Duodenal mucosa (tissue), 2 donors: ENCODE results near the gene SPIRE1.
"Not testable (repeated sequence)": the region's sequence is repeated elsewhere in the genome, so short reads cannot be mapped to it uniquely, and the experiment has no call there.

Experiments
- H3K27ac ChIP-seq: one replicate; pipeline ENCODE4 v1.7.0; 2013; ENCODE audit warnings: low read depth, low read length
- H3K27me3 ChIP-seq, 2 donors: one replicate each; pipeline ENCODE4 v1.7.0; 2013; ENCODE audit warnings: low read length in 2 of 2, control low read depth in 1 of 2; ENCODE audit not compliant: insufficient read depth in 2 of 2, control insufficient read depth in 1 of 2
- H3K36me3 ChIP-seq, 2 donors: one replicate each; pipeline ENCODE4 v1.7.0; 2013; ENCODE audit warnings: low read length in 2 of 2, control low read depth in 1 of 2; ENCODE audit not compliant: insufficient read depth in 2 of 2, control insufficient read depth in 1 of 2
- H3K4me1 ChIP-seq, 2 donors: one replicate each; pipeline ENCODE4 v1.7.0; 2013; ENCODE audit warnings: low read length in 2 of 2, control low read depth in 1 of 2; ENCODE audit not compliant: insufficient read depth in 2 of 2, control insufficient read depth in 1 of 2
- H3K4me3 ChIP-seq, 2 donors: one replicate each; pipeline ENCODE4 v1.7.0; 2013; ENCODE audit warnings: low read length in 2 of 2, low read depth in 1 of 2
- H3K9ac ChIP-seq, 2 donors: one replicate each; pipeline ENCODE4 v1.7.0; 2013; ENCODE audit warnings: low read length in 2 of 2, low read depth in 1 of 2
- H3K9me3 ChIP-seq, 2 donors: one replicate each; pipeline ENCODE4 v1.7.0; 2013; ENCODE audit warnings: low read length in 2 of 2, control low read depth in 1 of 2; ENCODE audit not compliant: control insufficient read depth in 1 of 2

The SPIRE1 gene

DNA sequence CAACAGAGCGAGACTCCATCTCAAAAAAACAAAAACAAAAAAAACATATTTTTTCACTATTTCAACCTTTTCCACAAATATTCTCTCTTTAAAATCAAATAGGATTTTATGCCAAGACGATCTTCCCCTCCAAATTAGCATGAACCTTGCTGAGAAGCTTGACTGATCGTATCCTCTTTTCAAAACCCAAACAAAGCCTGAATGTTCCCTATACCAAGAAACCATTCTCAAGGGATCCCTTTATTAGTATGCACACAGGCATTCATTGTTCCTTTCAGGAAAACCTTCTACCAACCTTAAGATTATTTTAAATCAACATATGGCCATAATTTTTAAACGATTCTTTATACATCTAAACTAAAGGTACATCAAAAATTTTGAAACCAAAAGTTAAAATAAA lies 6.3 kb downstream of the SPIRE1 start:
- peaks cover 2 to 4% of the 10 kb centered on the region in 2 donors for H3K4me1 ChIP-seq
- H3K4me3 ChIP-seq = no peak overlapping the region
- H3K27me3 ChIP-seq = peaks cover under 1 to 8% of the 10 kb centered on the region in 2 donors
- H3K9ac ChIP-seq = no peak overlapping the region
- no peak overlapping the region for H3K27ac ChIP-seq
- no peaks in the 10 kb centered on the region for H3K9me3 ChIP-seq
- H3K36me3 ChIP-seq = no peaks in the 10 kb centered on the region

DNA sequence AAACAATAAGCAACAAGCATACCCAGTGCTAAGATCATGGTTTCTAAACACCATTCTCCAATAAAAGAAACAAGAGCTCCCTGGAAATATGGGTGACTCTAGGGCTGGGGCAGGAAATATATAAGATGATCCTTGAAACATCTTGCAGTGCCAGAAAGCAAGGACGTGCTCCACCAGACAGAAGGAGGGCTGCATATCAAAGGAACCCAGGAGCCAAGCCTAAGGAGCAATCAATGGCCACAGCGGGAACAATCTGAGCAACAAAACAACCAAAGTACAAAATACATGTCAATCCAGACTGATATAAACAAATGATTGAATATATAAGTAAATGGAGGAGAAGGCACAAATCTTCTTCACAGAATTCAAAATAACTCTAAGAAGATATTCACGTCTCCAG lies 10.1 kb downstream of the SPIRE1 start:
- H3K27ac ChIP-seq = no peak overlapping the region
- H3K27me3 ChIP-seq = no peaks in the 10 kb centered on the region
- no peaks in the 10 kb centered on the region for H3K36me3 ChIP-seq
- no peaks in the 10 kb centered on the region for H3K4me1 ChIP-seq
- H3K9me3 ChIP-seq = no peaks in the 10 kb centered on the region
- H3K4me3 ChIP-seq = no peak overlapping the region
- H3K9ac ChIP-seq = no peak overlapping the region

DNA sequence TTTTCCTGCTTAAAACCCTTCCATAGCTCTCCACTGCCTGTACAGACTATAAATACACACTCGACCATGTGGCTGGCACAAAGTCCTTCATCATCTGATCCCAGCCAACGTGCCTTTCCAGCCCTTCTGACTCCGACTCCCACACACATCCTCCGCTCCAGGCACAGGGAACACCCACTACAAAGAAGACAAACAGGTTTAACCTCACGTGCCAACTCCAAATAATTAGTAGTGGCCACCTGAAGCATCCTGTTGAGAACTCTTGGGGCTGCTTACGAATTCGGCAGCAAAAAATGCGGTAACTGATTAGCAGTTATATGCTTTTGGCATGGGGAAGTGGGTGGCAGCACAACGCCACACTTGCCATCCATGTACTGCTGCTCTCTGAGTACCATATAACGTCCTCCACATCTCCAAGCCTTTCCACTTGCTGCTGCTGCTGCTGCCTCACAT lies 12.1 kb downstream of the SPIRE1 start:
- H3K27me3 ChIP-seq = no peaks in the 10 kb centered on the region
- H3K4me3 ChIP-seq = no peak overlapping the region
- H3K4me1 ChIP-seq = no peaks in the 10 kb centered on the region
- no peak overlapping the region for H3K27ac ChIP-seq
- no peaks in the 10 kb centered on the region for H3K9me3 ChIP-seq
- H3K9ac ChIP-seq = no peak overlapping the region
- no peaks in the 10 kb centered on the region for H3K36me3 ChIP-seq

DNA sequence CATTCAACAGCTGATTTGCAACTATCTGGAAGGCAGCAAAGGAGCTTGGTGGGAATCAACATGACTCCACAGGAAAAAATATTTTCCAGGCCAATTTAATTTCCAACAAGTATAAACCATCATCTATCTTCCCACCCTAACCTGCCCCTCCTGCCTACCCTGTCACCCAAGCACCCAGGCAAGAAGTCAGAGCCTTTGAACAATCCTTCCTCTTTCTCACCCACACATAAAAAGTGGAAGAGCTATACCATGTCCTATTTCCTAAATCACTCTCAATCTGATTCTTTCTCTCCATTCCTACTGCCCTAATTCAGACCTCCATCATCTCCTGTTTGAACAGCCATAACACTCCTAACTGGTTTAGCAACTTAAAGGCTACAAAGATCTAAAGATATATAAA lies 12.7 kb downstream of the SPIRE1 start:
- Histone ChIP-seq H3K9ac (no peak overlapping the region), H3K27ac (no peak overlapping the region), H3K36me3 (no peaks in the 10 kb centered on the region), H3K4me3 (no peak overlapping the region), H3K4me1 (no peaks in the 10 kb centered on the region), H3K9me3 (no peaks in the 10 kb centered on the region), H3K27me3 (no peaks in the 10 kb centered on the region)

DNA sequence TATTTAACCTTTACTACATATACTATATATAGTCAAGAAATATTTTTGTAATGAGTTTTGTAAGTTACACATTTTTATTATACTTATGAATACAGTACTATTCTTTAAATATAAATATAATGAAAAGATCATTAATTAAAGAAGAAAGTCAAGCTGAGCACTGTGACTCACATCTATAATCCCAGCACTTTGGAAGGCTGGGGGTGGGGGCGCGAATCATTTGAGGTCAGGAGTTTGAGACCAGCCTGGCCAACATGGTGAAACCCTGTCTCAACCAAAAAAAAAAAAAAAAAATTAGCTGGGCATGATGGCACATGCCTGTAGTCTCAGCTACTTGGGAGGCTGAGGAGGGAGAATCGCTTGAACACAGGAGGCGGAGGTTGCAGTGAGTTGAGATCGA lies 14.2 kb downstream of the SPIRE1 start:
- H3K4me1 ChIP-seq, H3K27me3 ChIP-seq, H3K4me3 ChIP-seq, H3K36me3 ChIP-seq, H3K9ac ChIP-seq, H3K9me3 ChIP-seq, H3K27ac ChIP-seq: not testable (repeated sequence)

DNA sequence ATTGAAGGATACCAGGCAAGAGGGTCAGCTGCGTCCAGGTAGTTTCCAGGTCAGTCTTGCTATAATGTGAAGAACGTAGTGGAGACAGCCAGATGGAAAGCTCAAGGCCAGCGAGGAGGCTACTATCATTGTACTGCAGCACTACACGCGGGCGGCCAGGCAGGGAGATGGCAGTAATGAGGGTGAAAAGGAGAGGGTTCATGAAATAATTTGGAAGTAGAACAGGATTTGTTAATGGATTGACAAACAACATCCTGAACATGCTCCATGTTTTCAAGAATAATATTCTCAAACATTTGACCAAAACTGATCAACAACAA lies 17.1 kb downstream of the SPIRE1 start:
- no peaks in the 10 kb centered on the region for H3K9me3 ChIP-seq
- no peak overlapping the region for H3K9ac ChIP-seq
- H3K36me3 ChIP-seq = no peaks in the 10 kb centered on the region
- no peak overlapping the region for H3K4me3 ChIP-seq
- H3K27me3 ChIP-seq = no peaks in the 10 kb centered on the region
- H3K4me1 ChIP-seq = no peaks in the 10 kb centered on the region
- H3K27ac ChIP-seq = no peak overlapping the region

DNA sequence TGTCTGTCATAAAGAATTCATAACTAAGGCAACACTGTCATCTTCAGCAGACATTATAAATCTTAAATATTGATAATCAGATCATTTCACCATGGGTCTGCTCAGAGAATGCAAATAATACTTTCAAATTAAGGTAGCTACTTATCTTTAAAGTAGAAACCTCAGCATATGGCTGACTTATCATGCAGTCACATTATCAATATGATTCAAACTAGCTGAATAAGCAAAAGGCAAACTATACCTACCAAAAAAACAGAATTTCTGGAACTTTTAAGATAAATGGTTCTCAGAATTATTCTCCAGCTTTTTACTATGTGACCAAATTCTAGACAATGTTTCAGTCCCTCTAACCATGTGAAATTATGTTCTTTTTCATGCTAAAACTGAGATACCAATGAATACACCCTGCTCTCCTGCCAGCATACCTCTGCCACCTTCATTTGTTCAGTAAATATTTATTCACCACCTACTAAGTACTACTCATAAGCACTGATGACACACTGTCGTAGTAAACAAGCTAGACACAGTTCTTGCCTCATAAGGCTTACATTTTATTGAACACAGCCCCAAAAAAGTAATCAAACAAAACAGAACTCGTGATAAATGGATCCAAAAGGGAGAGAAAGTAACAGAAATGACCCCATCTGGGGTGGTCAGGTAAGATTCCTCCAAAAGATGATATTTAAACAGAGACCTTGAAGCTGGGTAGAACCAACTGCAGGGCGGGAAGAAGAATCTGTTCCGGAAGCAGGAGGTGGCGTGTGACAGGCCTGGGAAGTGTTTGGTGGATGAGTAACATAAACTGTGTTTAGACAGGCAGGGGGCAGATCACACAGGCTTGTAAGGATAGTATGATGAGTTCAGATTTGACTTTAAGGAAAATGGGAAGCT lies 17.7 kb downstream of the SPIRE1 start:
- Histone ChIP-seq H3K9me3 (no peaks in the 10 kb centered on the region), H3K36me3 (no peaks in the 10 kb centered on the region), H3K4me3 (no peak overlapping the region), H3K9ac (no peak overlapping the region), H3K27ac (no peak overlapping the region), H3K4me1 (no peaks in the 10 kb centered on the region), H3K27me3 (no peaks in the 10 kb centered on the region)

DNA sequence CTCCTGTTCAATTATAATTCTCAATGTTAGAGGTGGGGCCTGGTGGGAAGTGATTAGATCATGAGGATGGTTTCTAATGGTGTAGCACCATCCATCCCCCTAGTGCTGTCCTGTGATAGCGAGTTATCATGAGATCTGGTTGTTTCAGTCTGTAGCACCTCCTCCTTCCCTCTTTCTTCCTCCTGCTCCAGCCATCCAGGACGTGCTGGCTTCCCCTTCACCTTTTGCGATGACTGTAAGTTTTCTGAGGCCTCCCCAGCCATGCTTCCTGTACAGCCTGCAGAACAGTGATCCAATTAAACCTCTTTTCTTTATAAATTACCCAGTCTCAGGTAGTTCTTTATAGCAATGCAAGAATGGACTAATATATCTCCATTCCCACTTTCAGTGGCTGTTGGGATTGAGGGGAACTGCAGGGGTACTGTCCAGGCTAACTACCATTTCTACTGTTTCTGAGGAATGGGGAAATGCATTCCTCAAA lies 19.2 kb downstream of the SPIRE1 start:
- no peaks in the 10 kb centered on the region for H3K36me3 ChIP-seq
- H3K27me3 ChIP-seq = no peaks in the 10 kb centered on the region
- no peak overlapping the region for H3K27ac ChIP-seq
- no peak overlapping the region for H3K9ac ChIP-seq
- H3K4me3 ChIP-seq = no peak overlapping the region
- H3K9me3 ChIP-seq = no peaks in the 10 kb centered on the region
- no peaks in the 10 kb centered on the region for H3K4me1 ChIP-seq

DNA sequence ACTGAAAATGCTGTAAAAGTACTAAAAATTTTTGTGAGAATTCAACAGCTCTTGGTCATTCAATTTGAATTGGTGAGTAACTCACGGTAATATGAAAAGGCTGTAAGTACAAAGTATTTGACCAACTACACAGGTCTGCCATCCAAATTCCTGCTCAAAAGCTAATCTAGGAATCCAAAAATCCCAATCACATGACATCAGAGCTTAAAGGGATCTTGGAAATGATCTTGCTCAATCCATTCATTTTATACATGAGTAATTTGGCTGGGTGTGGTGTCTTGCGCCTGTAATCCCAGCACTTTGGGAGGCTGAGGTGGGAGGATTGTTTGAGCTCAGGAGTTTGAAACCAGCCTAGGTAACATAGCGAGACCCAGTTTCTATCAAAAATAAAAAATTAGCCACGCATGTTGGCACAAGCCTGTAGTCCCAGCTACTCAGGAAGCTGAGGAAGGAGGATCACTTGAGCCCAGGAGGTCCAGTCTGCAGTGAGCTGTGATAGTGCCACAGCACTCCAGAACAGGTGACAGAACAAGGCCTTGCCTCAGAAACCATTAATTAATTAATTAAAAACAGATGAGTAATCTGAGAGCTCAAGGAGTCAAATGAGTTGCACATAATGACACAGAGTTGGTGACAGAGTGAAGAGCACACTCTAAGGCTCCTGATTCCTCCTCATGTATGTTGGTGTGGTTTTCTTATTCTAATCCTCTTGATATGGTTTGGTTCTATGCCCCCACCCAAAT lies 19.8 kb downstream of the SPIRE1 start:
- no peak overlapping the region for H3K27ac ChIP-seq
- H3K9ac ChIP-seq = no peak overlapping the region
- no peaks in the 10 kb centered on the region for H3K4me1 ChIP-seq
- H3K9me3 ChIP-seq = no peaks in the 10 kb centered on the region
- no peak overlapping the region for H3K4me3 ChIP-seq
- no peaks in the 10 kb centered on the region for H3K27me3 ChIP-seq
- H3K36me3 ChIP-seq = no peaks in the 10 kb centered on the region

DNA sequence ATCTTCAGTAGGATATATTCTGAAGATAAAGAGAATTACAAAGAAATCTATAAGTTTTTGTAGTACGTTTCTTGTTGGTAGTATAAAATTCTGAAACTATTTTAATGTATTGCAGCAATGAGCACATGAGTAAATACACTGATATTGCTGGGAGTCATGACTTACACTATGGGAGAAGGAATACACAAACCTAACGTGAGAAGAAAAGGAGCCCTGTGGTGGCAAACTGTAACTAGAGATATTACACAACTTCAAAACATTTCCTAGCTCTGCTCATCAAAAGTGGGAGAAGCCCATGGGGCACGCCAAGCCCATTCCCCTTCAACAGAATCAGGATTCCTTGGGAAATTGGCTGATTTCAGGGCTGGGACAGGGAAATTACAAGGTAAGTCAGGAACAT lies 20.5 kb downstream of the SPIRE1 start:
- H3K4me1 ChIP-seq = no peaks in the 10 kb centered on the region
- no peak overlapping the region for H3K4me3 ChIP-seq
- H3K27me3 ChIP-seq = no peaks in the 10 kb centered on the region
- H3K36me3 ChIP-seq = no peaks in the 10 kb centered on the region
- H3K9me3 ChIP-seq = no peaks in the 10 kb centered on the region
- no peak overlapping the region for H3K27ac ChIP-seq
- H3K9ac ChIP-seq = no peak overlapping the region
